ENCODE measurements around the gene ALMS1.

ALMS1 gene

DNA sequence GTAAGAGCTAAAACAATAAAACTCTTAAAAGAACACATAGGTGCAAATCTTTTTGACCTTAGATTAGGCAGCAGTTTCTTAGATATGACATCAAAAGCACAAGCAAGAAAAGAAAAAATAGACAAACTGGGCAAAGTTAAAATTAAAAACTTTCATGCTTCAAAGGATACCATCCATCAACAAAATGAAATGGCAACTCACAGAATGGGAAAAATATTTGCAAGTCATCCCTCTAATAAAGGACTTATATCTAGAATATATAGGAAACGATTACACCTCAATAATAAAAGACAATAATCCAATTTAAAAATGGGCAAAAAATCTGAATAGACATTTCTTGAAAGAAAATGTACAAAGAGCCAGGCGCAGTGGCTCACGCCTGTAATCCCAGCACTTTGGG lies 29.5 kb upstream of the ALMS1 start:
- H2AK5ac ChIP-seq (ENCODE audit: low read length, severe bottlenecking): no peak overlapping the region
- no peak overlapping the region for H4K8ac ChIP-seq (ENCODE audit: low read length)
- H3K9ac ChIP-seq (ENCODE audit: low read length): no peak overlapping the region
- no peak for DNase-seq
- no peak overlapping the region for H3K18ac ChIP-seq (ENCODE audit: low read depth in 1 of 2, low read length in 2 of 2)
- H3K36me3 ChIP-seq (ENCODE audit: control insufficient read depth in 1 of 2, insufficient read depth in 2 of 2, low read depth in 1 of 2, low read length in 2 of 2): no peaks in the 10 kb centered on the region
- H3K4ac ChIP-seq (ENCODE audit: low read depth in 1 of 2, low read length in 2 of 2): no peak overlapping the region
- H2BK5ac ChIP-seq (ENCODE audit: low read depth, low read length, poor library complexity, severe bottlenecking): no peak overlapping the region
- H3K27me3 ChIP-seq (ENCODE audit: control insufficient read depth in 1 of 2, insufficient read depth in 1 of 2, low read length in 2 of 2): no peaks in the 10 kb centered on the region
- no peak overlapping the region for H3K4me2 ChIP-seq (ENCODE audit: low read length, poor library complexity, severe bottlenecking)
- H2BK12ac ChIP-seq (ENCODE audit: low read length in 2 of 2): no peak overlapping the region
- no peaks in the 10 kb centered on the region for H3K79me1 ChIP-seq (replicated peaks; ENCODE audit: low read length, poor library complexity, severe bottlenecking)
- WGBS: 91% methylated on average over 2 of the region's 3 CpGs
- H4K91ac ChIP-seq (ENCODE audit: low read length): no peak overlapping the region
- no peak overlapping the region for H3K27ac ChIP-seq (ENCODE audit: low read length, poor library complexity, severe bottlenecking)
- H3K4me1 ChIP-seq (ENCODE audit: control insufficient read depth, insufficient read depth, low read depth, low read length): no peaks in the 10 kb centered on the region
- no peak overlapping the region for H2BK120ac ChIP-seq (ENCODE audit: low read depth, low read length)
- no peak overlapping the region for H3K4me3 ChIP-seq (ENCODE audit: insufficient read depth in 1 of 2, low read depth in 1 of 2, low read length in 2 of 2)
- no peak overlapping the region for H2BK15ac ChIP-seq (ENCODE audit: low read depth, poor library complexity, severe bottlenecking)
- H2AFZ ChIP-seq (ENCODE audit: low read depth, low read length): no peak overlapping the region
- H3K9me3 ChIP-seq (ENCODE audit: control insufficient read depth, low read length): no peaks in the 10 kb centered on the region
- H3K23ac ChIP-seq (ENCODE audit: low read length in 2 of 2): no peak overlapping the region
- H3K14ac ChIP-seq (ENCODE audit: low read length in 2 of 2): no peak overlapping the region

DNA sequence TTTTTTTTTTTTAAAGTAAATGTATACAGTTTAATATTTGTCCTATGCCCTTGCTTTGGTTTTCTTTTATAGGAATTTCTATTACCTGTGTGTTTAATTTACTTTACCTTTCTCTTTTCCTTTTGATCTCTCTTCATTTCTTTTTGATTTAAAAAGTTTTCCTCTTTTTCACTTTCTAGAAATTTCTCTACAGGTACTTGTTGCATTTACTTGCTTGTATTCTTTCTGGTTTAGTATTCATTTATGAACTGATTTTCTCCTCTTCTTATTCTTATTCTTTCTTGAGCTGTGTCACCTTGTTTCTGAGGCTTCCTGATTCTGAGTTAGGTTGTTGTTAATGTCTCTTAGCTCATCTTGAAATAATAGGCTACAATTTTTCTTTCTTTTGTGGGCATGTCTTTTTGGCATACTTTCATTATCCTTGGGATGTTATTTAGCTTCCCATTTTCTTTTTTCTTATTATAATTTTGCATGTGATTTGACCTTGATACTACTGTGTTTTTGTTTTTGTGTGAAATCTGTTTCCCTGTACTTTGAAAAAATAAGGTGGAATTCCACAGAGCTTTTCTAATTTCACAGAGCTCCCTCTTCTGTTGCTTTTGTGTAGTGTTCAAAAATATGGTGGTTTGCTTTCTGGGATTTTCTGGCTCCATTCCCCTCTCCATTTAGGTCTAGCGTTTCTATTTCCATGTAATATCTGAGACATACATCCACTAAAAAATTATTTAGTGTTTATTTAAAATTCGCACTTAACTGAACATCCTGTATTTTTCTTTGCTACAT lies 25.5 kb upstream of the ALMS1 start:
- Histone ChIP-seq H3K4me2 (ENCODE audit: low read length, poor library complexity, severe bottlenecking) (no peak overlapping the region), H4K8ac (ENCODE audit: low read length) (no peak overlapping the region), H2BK15ac (ENCODE audit: low read depth, poor library complexity, severe bottlenecking) (no peak overlapping the region), H4K91ac (ENCODE audit: low read length) (no peak overlapping the region), H3K27me3 (ENCODE audit: control insufficient read depth in 1 of 2, insufficient read depth in 1 of 2, low read length in 2 of 2) (peaks cover 12 to 15% of the 10 kb centered on the region in 2 experiments), H3K9me3 (ENCODE audit: control insufficient read depth, low read length) (no peaks in the 10 kb centered on the region), H3K4ac (ENCODE audit: low read depth in 1 of 2, low read length in 2 of 2) (no peak overlapping the region), H3K18ac (ENCODE audit: low read depth in 1 of 2, low read length in 2 of 2) (no peak overlapping the region), H3K9ac (ENCODE audit: low read length) (no peak overlapping the region), H3K23ac (ENCODE audit: low read length in 2 of 2) (no peak overlapping the region), H2BK5ac (ENCODE audit: low read depth, low read length, poor library complexity, severe bottlenecking) (no peak overlapping the region), H3K14ac (ENCODE audit: low read length in 2 of 2) (no peak overlapping the region), H3K4me3 (ENCODE audit: insufficient read depth in 1 of 2, low read depth in 1 of 2, low read length in 2 of 2) (no peak overlapping the region), H2AFZ (ENCODE audit: low read depth, low read length) (no peak overlapping the region), H2BK120ac (ENCODE audit: low read depth, low read length) (no peak overlapping the region), H2AK5ac (ENCODE audit: low read length, severe bottlenecking) (no peak overlapping the region), H3K36me3 (ENCODE audit: control insufficient read depth in 1 of 2, insufficient read depth in 2 of 2, low read depth in 1 of 2, low read length in 2 of 2) (no peaks in the 10 kb centered on the region), H3K4me1 (ENCODE audit: control insufficient read depth, insufficient read depth, low read depth, low read length) (no peaks in the 10 kb centered on the region), H3K79me1 (replicated peaks; ENCODE audit: low read length, poor library complexity, severe bottlenecking) (no peaks in the 10 kb centered on the region), H2BK12ac (ENCODE audit: low read length in 2 of 2) (no peak overlapping the region), H3K27ac (ENCODE audit: low read length, poor library complexity, severe bottlenecking) (no peak overlapping the region)
- no CpG with 5 or more reads among the region's 2 CpGs for WGBS
- DNase-seq: peak; percentile 2

DNA sequence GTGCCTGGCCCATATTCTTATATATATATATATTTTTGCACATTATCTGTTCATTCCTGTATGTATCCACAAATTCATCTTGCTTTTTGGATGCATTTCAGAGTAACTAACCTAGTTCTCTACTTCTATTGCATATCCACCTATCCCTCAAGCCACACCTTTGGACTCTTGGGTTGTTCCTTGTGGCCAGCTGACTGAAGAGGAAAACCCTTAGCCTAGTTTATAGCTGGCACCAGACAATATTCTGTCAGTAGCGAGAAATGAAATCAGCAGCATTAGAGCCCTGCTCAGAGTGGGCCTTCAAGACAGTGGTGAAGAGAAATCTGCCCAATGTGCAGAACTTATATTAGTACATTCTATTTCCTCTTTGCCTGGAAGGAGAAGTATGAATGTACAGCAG lies 19.6 kb upstream of the ALMS1 start:
- Histone ChIP-seq H2BK5ac (ENCODE audit: low read depth, low read length, poor library complexity, severe bottlenecking) (no peak overlapping the region), H3K4ac (ENCODE audit: low read depth in 1 of 2, low read length in 2 of 2) (no peak overlapping the region), H3K4me1 (ENCODE audit: control insufficient read depth, insufficient read depth, low read depth, low read length) (no peaks in the 10 kb centered on the region), H3K9me3 (ENCODE audit: control insufficient read depth, low read length) (peaks cover 2% of the 10 kb centered on the region), H3K14ac (ENCODE audit: low read length in 2 of 2) (no peak overlapping the region), H3K23ac (ENCODE audit: low read length in 2 of 2) (no peak overlapping the region), H3K27me3 (ENCODE audit: control insufficient read depth in 1 of 2, insufficient read depth in 1 of 2, low read length in 2 of 2) (peaks cover 19 to 49% of the 10 kb centered on the region in 2 experiments), H2AFZ (ENCODE audit: low read depth, low read length) (no peak overlapping the region), H3K27ac (ENCODE audit: low read length, poor library complexity, severe bottlenecking) (no peak overlapping the region), H3K36me3 (ENCODE audit: control insufficient read depth in 1 of 2, insufficient read depth in 2 of 2, low read depth in 1 of 2, low read length in 2 of 2) (no peaks in the 10 kb centered on the region), H3K4me3 (ENCODE audit: insufficient read depth in 1 of 2, low read depth in 1 of 2, low read length in 2 of 2) (no peak overlapping the region), H2BK15ac (ENCODE audit: low read depth, poor library complexity, severe bottlenecking) (no peak overlapping the region), H3K79me1 (replicated peaks; ENCODE audit: low read length, poor library complexity, severe bottlenecking) (no peaks in the 10 kb centered on the region), H4K8ac (ENCODE audit: low read length) (no peak overlapping the region), H2BK120ac (ENCODE audit: low read depth, low read length) (no peak overlapping the region), H3K18ac (ENCODE audit: low read depth in 1 of 2, low read length in 2 of 2) (no peak overlapping the region), H2AK5ac (ENCODE audit: low read length, severe bottlenecking) (no peak overlapping the region), H2BK12ac (ENCODE audit: low read length in 2 of 2) (no peak overlapping the region), H3K4me2 (ENCODE audit: low read length, poor library complexity, severe bottlenecking) (no peak overlapping the region), H3K9ac (ENCODE audit: low read length) (no peak overlapping the region), H4K91ac (ENCODE audit: low read length) (no peak overlapping the region)
- 80% methylated on average over 1 of the region's 1 CpG for WGBS
- no peak for DNase-seq

DNA sequence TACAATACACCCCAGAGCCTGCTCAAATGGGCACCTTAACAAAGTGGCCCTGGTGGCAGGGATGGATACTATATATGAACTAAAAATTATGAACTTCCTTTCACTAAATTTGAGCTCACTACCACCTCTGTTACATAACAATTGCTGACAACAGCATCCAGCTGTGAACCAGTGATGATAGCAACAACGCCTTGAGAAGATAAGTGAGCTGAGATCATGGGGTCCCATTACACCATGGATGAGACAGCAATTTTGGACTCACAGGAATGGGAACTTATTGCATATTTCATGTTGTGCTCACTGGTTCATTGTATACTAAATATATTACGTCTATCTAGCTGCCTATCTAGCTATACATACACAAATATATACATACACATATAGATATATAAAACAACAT lies 16.9 kb upstream of the ALMS1 start:
- H4K8ac ChIP-seq (ENCODE audit: low read length): no peak overlapping the region
- H2AFZ ChIP-seq (ENCODE audit: low read depth, low read length): no peak overlapping the region
- peaks cover 37 to 65% of the 10 kb centered on the region in 2 experiments for H3K27me3 ChIP-seq (ENCODE audit: control insufficient read depth in 1 of 2, insufficient read depth in 1 of 2, low read length in 2 of 2)
- DNase-seq: no peak
- H3K23ac ChIP-seq (ENCODE audit: low read length in 2 of 2): no peak overlapping the region
- no peak overlapping the region for H3K9ac ChIP-seq (ENCODE audit: low read length)
- no peak overlapping the region for H2BK12ac ChIP-seq (ENCODE audit: low read length in 2 of 2)
- no peaks in the 10 kb centered on the region for H3K79me1 ChIP-seq (replicated peaks; ENCODE audit: low read length, poor library complexity, severe bottlenecking)
- H2BK120ac ChIP-seq (ENCODE audit: low read depth, low read length): no peak overlapping the region
- H2BK5ac ChIP-seq (ENCODE audit: low read depth, low read length, poor library complexity, severe bottlenecking): no peak overlapping the region
- no peak overlapping the region for H4K91ac ChIP-seq (ENCODE audit: low read length)
- no peak overlapping the region for H2BK15ac ChIP-seq (ENCODE audit: low read depth, poor library complexity, severe bottlenecking)
- H3K14ac ChIP-seq (ENCODE audit: low read length in 2 of 2): no peak overlapping the region
- H3K4ac ChIP-seq (ENCODE audit: low read depth in 1 of 2, low read length in 2 of 2): no peak overlapping the region
- H3K4me1 ChIP-seq (ENCODE audit: control insufficient read depth, insufficient read depth, low read depth, low read length): no peaks in the 10 kb centered on the region
- H3K4me3 ChIP-seq (ENCODE audit: insufficient read depth in 1 of 2, low read depth in 1 of 2, low read length in 2 of 2): no peak overlapping the region
- H3K36me3 ChIP-seq (ENCODE audit: control insufficient read depth in 1 of 2, insufficient read depth in 2 of 2, low read depth in 1 of 2, low read length in 2 of 2): no peaks in the 10 kb centered on the region
- H3K18ac ChIP-seq (ENCODE audit: low read depth in 1 of 2, low read length in 2 of 2): no peak overlapping the region
- no peak overlapping the region for H2AK5ac ChIP-seq (ENCODE audit: low read length, severe bottlenecking)
- 60% methylated on average over 2 of the region's 2 CpGs for WGBS
- no peak overlapping the region for H3K4me2 ChIP-seq (ENCODE audit: low read length, poor library complexity, severe bottlenecking)
- peaks cover 6% of the 10 kb centered on the region for H3K9me3 ChIP-seq (ENCODE audit: control insufficient read depth, low read length)
- H3K27ac ChIP-seq (ENCODE audit: low read length, poor library complexity, severe bottlenecking): no peak overlapping the region
